GM21717 (cell line): ENCODE measurements around the gene CCDC122.
"Not testable (repeated sequence)": the region's sequence is repeated elsewhere in the genome, so short reads cannot be mapped to it uniquely, and the experiment has no call there.

ENCODE experiments used
- ATAC-seq: cut with Tn5 transposase; IDR thresholded peaks from one replicate; pipeline ENCODE4 v1.9.1; 2021; ENCODE audit warnings: mild to moderate bottlenecking, moderate library complexity; ENCODE audit not compliant: unreplicated experiment

The CCDC122 gene

DNA sequence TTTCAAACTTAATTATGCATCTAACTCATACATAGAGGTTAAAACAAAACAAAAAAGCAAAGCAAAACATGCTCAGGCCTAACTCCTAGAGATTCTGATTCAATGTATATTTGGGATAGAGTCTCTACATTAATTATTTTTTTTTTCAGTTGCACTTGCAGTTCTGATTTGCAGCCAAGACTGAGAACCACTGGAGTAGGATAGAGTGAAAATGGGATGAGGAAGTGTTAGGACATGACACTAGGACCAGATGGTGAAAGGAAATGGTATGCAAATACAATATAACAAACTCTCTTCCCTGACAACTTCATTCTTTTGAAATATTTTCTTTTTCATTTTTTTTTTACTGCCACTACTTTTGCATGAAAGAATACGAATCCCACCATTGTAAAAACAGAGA lies 1.8 kb downstream of the CCDC122 start:
- ATAC-seq: no peak

DNA sequence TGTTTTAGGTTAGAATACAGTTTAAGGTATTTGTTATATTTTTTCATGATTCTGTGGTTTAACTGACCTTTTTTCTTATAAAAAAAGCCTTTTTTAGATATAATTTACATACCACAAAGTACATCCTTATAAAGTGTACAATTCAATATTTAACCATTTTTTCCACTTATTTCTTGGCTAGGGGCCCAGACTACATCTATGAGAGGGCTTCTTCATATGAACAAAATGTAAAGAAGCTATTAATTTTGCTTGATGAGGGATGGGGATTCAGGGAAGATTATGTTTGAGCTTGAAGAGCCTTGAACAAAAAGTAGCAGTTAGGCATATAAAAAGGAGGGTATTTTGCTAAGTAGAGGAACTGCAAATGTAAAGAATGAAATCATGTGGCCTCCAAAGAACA lies 2.2 kb downstream of the CCDC122 start:
- ATAC-seq: no peak

DNA sequence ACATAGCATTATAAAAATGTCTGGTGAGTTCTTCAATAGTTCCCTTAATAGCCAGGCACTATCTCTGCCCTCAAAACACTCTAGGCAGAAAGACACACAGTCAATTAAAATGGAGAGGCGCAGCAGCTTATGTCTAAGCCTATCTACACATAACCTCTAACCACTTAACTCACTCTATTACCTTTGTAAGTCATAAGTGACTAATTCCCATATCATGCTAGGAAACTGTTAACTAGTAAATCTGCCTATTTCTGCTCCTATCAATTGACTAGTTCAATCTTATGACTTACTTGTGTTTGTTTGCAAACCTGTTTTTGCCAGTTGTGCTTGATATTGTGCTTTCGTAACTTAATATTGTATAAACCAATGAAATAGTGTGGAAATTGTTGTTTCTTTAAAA lies 3.2 kb downstream of the CCDC122 start:
- ATAC-seq: no peak

DNA sequence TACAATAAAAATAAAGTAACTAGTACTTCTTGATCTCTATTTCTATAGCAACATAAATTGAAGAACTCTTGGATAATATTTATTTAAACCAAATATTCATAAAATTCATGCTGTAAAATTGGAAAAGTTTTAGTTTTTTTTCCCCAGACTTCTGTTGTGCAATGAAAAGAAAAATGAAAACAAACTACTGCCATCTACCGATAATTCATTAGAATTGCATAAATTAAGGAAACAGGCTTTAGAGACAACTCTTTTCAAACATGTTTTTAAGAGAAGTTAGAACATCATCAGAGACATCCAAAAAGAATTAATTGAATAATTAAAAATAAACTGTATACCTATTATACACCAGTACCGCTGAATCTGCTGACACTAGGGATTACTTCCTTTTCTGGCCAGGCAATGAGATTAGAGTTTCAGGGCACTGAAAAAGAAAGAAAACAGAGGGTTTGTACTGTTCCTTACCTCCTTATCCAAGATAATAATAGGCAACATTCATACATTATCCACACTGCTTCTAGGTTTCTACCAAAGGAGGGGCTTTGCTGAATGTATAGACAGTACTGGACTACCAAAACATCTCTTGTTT lies 4.9 kb downstream of the CCDC122 start:
- no peak for ATAC-seq

DNA sequence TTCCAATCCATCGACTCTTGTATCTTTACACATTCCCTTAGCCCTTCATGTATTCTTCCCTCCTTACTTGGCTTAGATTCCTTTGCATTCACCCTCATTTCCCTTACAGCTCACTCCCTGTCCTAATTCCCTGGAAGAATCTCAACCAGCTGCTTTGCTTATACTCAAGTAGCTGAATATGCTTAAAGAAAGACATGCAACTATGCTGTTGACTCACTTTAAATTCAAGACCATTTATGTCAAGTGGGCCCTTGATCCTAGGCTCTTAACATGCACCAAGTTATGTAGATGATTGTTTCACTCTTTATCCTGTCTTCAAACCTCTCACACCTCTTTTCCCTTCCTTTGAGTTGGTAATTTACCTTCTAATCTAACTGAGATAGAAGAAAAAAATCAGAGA lies 7.4 kb downstream of the CCDC122 start:
- ATAC-seq: no peak

DNA sequence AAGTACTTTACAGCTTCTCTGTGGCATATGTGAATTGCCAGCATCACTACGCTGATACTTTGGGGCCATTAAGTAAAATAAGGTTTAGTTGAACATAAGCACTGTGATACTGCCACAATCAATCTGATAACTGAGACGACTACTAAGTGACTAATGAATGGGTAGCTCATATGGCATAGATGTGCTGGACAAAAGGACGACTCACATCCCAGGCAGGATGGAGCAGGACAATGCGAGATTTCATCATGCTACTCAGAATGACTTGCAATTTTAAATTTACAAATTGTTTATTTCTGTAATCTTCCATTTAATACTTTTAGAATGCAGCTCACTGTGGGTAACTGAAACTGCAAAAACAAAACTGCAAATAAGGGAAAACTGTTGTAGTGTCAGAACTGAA lies 13.6 kb downstream of the CCDC122 start:
- ATAC-seq: no peak

DNA sequence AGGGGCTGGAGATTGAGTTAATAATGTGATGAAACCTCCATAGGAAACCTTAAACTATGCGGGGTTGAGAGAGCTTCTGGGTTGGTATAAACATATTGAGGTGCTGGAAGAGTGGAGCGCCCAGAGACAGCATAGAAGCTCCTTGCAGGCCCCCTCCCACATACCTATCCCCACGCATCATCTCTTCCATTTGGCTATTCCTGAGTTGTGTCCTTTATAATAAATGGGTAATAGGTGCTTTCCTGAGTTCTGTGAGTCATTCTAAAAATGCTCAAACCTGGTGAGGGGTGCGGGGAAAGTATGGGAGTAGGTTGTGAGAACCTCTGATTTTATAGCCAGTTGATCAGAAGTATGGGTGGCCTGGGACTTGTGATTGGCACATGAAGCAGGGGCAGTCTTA lies 14.6 kb downstream of the CCDC122 start:
- ATAC-seq: no peak

DNA sequence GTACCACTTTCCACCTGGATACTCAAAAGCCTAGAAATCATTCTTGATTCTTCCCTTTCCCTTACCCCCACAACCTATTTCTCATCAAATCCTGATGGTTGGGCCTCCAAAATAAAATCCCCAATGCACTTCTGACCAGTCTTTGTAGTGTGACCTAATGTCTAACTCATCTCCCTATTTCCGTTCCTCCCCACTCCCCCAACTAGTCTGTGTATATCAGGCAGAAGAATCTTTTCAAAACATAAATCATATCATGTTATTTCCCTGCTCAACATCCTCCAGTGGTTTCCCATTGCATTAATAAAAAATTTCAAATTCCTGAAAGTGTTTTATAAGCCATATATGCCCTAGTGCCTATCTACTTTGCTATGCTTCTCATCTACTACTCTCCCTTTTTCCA lies 17.7 kb downstream of the CCDC122 start:
- no peak for ATAC-seq

DNA sequence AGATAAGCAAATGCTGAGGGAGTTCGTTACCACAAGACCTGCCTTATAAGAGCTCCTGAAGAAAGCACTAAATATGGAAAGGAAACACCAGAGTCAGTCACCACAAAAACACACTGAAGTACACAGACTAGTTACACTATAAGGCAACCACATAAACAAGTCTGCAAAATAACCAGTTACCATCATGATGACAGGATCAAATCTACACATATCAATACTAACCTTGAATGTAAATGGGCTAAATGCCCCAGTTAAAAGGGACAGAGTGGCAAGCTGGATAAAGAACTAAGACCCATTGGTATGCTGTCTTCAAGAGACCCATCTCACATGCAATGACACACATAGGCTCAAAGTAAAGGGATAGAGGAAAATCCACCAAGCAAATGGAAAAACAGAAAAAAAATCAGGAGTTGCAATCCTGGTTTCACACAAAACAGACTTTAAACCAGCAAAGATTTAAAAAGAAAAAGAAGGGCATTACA lies 26.6 kb downstream of the CCDC122 start:
- ATAC-seq: no peak

DNA sequence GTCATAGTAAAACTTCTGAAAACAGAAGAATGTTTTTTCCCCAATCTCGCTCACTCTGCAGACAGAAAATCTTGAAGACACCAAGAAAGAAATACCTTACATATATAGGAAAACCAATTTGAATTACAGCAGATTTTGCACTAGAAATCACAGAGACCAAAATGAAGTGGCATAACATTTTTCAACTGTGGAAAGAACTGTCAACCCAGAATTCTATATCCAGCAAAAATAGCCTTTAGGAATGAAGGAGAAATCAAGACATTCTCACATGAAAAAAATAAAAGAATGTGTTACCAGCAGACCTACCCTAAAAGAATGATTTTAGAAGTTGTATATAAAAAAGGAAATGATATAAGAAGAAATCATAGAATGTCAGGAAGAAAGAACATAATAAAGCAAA lies 28.7 kb downstream of the CCDC122 start:
- no peak for ATAC-seq

DNA sequence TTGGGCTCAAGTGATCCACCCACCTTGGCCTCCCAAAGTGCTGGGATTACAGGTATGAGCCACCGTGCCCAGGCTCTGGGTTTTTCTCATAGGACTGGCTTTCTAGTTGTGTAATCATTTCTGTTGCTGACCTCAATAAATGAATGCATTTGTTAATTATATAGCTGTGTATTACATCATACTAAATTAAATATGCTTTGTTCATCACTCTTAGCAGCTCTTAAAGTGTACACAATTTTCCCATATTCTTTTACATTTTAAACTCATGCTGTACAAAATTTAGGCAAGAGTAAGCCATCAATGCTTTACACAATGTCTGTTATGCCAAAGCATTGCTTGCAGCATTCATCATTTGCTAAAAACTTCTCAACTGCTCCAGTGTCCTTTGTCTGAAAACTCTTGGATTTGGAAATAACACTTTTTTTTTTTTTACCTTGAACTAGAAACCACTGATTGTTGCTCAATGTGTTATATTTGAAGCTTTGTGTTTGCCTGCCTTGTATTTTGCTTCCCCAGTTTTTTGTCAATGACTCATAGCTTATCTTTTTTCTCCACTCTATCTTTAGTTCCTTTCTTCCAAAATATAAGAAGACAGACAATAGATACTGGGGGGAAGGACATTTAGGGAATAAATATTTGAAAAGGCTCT lies 31.4 kb downstream of the CCDC122 start:
- ATAC-seq: no peak

DNA sequence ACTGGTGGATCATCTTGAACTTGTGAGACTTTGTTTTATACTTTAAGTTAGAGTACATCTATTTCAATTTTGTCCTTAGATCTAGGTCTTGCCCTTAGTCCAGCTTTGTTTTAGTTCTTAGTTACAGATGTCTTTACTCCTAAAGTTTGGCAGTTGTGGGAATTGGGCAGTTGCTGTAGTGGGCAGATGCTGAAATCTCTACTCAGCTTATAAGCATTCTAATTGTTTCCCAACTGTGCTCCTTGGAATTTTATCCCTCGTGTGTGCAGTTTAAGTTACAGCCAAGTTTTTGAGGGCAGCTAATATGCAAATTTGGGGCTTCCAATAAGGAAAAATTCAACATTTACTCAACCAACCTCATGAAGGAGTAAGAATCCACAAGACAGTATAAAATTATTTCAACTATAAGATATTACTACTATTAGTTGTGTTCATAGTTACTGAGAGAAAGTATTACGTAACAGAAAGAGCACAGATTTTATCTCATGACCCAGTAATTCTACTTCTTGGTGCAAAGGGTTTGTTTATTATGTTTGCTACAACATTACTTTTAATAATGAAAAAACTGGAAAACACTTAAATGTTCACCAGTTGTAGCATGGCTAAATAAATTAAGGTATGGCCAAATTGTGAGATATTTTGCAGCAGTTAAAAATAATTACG lies 32.9 kb downstream of the CCDC122 start:
- ATAC-seq: no peak

DNA sequence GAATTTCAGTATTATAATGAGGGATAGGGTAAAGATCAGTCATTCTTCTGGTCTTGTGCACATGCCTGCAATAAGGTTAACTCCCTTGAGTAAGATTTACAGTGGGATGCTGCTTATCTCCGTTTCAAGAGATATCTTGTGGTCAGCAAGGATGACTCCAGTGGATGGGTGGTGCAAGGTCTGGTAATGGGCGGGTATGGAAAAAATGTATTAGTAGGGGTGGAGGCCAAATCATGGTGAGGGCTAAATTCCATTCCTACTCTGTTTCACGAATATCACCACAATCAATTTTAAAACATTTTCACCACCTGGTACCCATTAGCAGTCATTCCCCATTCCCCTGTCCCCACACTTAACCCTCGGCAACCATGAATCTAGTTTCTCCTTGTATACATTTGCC lies 40.6 kb downstream of the CCDC122 start:
- no peak for ATAC-seq

DNA sequence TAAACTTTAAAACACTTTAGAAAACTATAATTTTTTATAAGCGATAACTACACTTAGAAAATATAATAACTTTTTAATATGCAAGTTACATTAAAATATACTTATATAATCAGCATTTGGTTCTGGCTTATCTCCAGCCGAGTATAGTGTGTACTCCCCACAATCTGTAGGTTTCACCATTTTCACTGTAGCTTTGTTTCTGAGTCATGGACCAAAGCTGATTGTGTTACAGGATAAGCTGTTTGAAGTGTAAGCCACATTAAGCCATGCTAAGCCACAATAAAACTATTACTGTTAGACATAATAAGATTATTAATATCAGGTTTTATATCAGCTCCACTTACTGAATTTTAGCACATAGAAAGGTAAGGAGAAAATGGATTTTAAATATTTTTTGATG lies 43.8 kb downstream of the CCDC122 start:
- ATAC-seq: no peak

DNA sequence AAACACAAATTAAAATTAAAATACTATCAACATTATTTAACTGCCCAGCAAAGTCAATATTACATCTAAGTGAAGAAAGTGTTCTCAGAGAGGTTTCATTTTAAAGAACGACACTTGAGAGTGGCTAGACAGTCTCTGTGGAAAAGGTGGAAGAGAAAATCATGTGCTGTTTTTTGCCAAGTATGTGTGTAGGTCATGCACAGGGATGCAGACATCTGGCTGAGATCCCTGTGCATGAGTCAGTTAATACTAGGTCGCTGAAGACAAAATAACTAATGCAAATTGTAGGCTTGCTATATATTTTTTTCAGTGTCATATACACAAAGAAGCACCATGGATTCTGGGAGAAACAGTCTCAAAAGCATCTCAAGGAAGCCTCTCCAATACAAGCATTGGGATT lies 48.5 kb downstream of the CCDC122 start:
- ATAC-seq: no peak

DNA sequence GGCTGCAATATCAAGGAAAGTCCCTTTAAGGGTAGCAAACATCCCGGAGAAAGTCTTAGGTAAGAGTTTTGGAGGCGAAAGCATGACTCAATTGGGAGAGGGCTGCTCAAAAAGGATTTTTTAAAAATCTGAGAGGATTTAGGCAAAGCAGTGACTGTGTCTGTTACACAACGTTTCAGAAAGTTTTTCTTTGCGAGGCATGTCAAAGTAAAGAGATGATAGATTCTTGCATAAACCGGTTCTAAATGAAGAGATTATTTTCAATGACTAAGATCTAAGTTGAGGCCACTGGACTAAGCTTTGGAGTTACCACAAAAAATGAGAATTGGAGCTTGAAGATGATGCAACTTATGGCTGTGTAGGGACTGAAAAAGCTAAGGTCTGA lies 49.1 kb downstream of the CCDC122 start:
- no peak for ATAC-seq

DNA sequence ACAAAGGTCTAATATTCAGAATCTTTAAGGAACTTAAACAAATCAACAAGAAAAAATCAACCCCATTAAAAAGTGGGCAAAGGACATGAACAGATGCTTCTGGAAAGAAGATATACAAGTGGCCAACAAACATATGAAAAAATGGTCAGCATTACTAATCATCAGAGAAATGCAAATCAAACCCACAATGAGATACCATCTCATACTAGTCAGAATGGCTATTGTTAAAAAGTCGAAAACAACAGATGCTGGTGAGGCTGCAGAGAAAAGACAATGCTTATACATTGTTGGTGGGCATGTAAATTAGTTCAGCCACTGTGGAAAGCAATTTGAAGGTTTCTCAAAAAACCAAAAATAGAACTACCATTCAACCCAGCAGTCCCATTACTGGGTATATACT lies 54.9 kb downstream of the CCDC122 start:
- not testable (repeated sequence) for ATAC-seq

DNA sequence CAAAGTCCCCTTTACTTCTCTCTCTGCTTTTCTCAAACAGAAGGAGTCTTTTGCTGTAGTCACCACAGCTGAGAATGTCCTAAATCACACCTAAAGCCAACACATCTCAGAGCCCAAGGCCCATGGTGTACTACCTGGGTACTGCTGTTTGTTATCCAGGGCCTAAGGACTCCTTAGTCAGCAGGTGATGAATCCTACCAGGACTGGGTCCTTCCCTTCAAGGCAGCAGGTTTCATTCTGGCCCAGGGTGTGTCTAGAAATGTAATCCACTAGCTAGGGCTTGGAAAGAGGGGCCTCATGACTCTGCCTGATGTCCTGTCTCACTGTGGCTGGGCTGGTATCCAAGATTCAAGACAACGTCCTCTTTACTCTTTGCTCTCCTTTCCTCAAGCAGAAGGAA lies 56.6 kb downstream of the CCDC122 start:
- ATAC-seq: no peak

DNA sequence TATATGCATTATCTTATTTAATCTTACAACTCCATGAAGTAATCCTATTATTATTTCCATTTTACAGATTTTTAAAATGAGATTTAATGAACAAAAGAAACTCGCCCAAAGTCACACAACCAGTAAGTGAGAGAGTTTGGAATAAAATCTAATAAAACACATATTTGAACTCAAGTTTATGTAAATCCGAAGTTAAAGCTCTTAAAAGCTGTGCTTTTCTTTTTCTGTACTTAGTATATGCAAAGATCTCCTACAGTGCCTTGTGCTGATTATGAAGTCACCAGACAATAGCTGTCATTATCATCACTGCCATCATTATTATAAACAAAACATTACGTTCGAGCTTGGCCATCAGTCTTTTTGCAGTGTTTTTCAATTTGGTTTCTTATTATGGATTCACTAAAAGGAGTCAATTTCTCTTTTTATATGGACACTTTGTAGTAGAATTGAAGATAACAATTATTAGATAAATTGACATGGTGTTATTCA lies 63.1 kb downstream of the CCDC122 start:
- no peak for ATAC-seq

DNA sequence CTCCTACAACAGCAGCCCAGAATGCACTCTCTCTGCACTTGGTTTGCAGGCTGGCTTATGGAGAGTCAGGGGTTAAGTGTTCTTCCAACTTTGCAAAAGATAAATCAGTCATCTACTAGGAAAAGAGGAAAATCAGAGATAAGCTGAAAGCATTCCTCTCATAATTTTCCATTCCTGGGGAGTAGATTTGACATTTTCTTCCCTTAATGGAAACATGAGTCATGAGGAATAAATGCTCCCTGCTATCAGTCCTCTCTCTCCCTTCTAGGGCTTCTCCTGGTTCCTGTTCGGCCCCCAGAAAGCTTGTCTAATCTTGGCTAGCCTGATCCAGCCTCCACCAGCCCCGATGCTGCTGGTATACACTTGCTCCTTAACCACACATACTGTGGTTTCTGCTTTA lies 64.3 kb downstream of the CCDC122 start:
- ATAC-seq: no peak

DNA sequence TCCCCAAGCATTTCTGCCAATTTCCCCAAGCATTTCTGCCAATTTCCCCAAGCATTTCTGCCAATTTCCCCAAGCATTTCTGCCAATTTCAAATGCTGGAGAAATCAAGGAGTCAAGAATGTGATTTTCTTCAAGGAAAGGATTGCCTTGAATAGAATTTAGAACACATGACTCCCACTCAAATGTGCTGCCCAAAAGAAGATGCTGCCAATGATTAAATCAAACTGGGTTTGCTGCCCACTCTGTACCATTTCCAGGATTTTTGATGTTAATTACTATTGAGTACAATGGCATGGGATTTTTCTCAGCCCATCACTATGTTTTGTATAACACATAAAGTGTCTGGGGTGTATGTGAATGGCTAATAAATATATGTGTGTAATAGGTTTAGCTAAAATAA lies 70.9 kb downstream of the CCDC122 start:
- ATAC-seq: no peak

DNA sequence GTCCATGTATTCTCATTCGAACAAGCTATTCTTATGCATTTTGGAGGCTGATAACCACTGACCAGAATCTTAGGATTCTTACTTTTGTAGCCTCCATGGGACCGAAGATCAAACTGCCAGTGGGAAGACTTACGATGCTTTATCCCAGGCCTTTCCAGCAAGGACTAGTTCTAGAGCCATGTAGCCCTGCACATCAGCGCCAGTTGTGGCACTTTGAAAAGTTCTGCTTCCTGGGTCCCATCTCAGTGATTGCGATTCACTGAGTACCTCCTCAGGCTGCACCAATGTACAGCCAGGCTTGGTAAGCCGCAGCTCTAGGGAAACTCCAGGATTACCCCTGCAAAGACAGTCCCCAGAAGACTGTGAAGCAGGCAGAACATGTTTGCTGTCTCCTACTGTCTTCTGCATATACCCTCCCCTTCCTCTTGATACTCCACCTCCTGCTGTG lies 73.8 kb downstream of the CCDC122 start:
- no peak for ATAC-seq
